ENCODE results near the gene ANKS4B.
"Not testable (repeated sequence)": the region's sequence is repeated elsewhere in the genome, so short reads cannot be mapped to it uniquely, and the experiment has no call there.

ANKS4B gene

DNA sequence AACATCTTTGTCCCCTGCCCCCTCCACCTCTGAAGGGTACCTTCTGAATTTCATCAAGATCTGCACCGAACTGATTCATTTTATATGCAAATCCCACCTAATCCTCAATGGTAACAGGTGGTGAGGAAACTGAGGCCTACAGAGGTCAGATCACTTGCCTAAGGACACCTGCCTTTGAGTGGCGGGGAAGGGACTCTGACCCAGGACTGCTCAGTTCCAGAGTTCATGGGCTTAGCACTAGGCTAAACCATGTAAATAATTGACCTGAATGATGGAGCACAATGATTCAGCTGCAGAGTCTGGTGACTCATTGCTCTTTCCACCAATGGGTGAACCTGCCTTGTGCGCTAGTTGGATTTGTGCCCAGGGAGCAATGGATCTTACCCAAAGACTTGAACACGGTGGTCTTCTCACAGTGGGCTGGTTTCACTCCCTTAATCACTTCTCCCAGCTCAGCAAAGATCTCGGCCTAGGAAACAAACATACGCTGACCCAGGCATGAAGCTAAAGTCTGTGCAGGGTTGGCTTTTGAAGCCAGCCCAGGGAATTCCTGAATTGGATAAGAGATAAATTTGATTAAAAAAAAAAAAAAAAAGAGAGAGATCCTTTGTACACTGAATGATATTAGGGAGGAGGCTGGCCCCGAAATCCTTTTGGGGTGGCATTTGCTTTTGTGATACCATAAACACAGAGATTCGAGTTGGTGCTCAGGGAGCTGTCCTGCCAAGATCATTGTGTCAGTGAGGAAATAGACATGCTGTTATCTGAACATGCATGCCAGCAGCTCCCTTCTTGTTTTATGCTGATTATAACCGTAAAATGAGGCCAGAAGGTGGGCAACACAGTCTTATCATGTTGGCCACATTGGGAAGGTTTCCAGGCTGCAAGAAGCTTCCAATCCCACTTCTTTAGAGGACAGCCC is 27.6 kb downstream of the ANKS4B start:
- DNase-seq (ENCODE audit: low read depth, low spot score): peak; percentile 63

DNA sequence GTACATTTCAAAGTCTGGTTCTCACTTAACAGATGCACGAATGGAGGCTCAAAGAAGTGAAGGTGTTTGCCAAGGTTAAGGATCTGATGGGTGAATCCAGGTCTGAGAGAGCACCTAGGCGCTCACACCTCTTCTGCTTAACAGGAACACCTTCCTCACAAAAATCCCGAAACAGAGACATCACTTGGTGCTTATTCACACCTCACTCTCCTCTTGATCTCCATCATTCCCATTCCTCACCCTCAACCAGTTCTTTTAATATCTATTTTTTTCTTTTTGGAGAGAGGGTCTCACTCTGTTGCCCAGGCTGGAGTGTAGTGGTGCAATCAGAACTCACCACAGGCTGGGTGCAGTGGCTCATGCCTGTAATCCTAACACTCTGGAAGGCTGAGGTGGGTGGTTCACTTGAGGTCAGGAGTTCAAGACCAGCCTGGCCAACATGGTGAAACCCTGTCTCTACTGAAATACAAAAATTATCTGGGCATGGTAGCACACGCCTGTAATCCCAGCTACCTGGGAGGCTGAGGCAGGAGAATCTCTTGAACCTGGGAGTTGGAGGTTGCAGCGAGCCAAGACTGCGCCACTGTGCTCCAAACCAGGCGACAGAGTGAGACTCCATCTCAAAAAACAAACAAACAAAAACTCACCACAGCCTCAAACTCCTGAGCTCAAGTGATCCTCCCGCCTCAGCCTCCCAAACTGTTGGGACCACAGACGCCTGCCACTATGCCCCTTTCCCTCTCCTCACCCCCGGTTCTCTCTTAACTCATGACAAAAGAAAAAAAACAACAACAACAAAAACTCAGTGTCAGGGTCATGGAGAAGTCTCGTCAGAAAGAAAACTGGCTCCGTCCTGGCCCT is 29.5 kb downstream of the ANKS4B start:
- H3K27ac ChIP-seq: no peak overlapping the region
- DNase-seq (ENCODE audit: low read depth, low spot score): no peak

More for the DNA sequence above, 27.6 kb downstream of the ANKS4B start:
- H3K27ac ChIP-seq: no peak overlapping the region

DNA sequence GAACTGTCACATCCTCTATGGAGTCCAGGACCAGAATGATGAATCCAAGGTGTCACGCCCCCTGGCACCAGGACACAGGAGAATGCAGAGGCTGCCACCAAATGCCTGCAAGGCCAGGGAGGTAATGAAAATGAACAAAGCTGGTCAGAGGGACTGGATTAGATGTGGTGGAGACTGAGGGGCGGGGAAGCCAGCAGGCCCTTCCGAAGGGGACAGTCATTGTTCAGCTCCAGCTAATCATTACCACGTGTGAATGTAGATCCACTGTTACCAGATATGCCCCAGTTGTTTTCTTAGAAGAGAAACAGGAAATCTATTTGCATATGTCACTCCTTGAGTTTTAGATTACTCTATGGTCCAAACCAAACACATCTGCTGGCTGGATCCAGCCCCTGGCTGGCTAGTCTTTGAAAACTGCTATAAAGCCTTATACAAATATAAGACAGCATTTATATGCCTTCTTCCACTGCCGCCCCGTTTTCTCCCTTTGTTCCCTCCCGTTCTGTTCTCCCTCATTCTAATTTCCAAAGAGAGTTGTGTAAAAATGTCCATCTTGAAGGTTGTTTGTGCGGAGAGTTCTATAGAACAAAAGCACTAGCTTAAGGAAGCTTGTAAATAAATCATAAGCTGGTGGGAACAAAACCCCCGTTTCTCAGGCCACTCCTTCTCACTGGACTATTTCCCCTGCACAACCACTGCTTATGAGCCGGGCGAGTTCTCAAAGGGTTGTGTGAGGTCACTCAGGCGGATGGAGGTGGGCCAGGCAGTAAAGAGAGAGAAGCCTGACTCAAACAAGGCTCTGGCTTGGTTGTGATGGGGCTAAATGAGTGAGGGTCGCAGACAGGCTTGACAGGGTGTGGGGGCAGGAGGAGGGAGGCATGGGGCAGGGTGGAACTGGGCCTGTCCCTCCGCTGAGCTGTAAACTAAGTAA is 30.4 kb downstream of the ANKS4B start:
- no peak overlapping the region for H3K27ac ChIP-seq
- DNase-seq (ENCODE audit: low read depth, low spot score): no peak

DNA sequence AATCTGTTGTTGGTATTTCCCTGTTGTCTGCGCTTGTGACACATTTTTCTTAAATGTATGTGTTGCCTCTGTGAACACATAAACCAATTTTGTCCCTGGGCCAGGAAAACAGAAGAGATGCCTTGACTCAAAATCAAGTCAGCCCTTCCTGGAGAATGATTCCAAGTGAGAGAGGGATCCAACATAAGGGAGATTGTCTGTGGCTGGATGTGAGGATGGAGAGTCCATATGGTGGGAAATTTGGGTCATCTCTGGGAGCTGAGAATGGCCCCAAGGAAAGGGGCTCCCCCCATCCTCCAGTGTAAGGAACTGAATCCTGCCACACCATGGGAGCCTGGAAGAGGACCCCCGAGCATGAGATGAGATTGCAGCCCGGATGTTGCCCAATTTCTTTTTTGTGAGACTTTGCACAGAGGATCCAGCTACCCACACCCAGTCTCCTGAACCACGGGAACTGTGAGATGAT is 31.1 kb downstream of the ANKS4B start:
- H3K27ac ChIP-seq: no peak overlapping the region

DNA sequence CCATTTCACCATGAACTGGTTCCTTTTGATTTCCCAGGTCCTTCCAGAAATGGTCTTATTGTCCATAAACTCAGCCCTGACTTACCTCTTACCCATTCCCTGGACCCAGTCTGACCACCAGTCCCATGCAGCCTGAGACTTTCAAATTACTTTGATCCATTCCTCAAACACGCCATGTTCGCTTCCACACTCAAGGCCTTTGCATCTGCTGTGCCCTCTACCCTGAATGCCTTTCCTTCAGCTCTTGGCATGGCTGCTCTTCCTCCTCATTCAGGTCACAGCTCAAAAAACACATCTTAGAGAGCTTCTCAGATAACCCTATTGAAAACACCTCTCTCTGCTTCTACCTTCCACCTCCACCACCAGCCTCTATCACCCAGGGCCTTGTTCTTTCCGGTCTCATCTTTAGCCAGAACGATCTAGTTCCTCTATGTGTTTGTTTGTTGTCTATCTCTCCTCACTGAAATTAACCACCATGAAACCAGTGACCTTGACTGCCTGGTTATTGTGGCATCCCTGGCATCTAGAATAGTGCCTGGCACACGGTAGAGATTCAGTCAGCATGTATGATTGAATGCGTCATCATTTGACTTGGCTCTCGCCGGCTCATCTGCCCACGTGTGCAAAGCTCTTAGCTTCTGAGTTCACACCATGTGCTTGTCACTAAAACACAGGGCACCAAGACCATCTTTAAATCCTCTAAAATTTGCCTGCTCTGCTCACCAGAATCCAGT is 31.8 kb downstream of the ANKS4B start:
- no peak overlapping the region for H3K27ac ChIP-seq
- no peak for DNase-seq (ENCODE audit: low read depth, low spot score)

More for the DNA sequence above, 31.1 kb downstream of the ANKS4B start:
- DNase-seq (ENCODE audit: low read depth, low spot score): no peak

DNA sequence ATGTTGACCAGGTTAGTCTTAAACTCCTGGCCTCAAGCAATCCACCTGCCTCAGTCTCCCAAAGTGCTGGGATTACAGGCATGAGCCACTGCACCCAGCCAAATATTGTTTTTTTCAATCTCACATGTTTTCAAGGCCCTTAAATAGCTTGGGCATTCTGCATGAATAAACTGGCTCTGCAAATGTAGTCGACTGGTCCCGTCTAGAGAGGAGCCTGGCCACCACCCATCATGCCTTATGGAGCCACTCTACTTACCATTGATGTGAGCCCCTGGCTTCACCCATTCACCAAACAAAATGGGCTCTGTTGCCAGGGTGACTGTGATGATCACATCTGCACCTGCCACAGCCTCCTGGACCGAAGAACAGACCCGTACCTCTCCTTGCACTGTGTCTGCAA is 33.8 kb downstream of the ANKS4B start:
- H3K27ac ChIP-seq: no peak overlapping the region
- DNase-seq (ENCODE audit: low read depth, low spot score): no peak

DNA sequence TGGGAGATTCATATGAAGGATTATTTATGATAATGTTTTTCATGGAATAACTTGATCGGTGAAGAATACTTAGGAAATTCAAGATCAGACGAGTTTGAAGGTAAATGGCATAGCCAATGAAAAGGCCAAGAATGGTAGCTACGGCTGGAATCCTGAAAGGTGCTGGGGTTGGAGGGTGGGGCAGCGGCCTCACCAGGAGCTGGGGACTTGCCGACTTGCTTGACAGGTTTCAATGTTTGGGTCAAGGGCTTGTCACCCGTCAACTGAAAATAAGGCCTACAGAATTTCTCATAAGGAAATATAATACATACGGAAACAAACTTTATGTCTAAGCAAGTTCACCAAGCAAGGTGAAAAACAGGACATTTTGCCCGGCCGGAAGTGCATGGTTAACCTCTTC is 34.7 kb downstream of the ANKS4B start:
- no peak overlapping the region for H3K27ac ChIP-seq
- DNase-seq (ENCODE audit: low read depth, low spot score): no peak

DNA sequence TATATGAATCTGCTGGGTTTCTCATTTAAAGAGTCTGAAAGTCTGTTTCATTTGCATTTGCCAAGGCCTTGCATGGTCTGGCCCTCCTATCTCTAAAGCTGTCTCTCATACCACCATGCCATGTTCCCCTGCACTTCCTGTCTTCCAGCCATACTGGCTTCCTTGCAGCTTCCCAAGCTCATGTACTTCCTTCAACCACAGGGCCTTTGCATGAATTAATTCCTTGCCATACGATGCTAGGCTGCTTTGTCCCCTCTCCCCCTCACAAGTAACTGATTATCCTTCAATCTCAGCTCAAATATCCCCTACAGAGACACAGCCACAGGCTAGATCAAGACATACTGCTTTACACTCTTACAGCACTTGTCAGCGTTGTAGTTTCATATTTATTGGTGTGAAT is 38.8 kb downstream of the ANKS4B start:
- H3K27ac ChIP-seq: no peak overlapping the region
- DNase-seq (ENCODE audit: low read depth, low spot score): no peak

DNA sequence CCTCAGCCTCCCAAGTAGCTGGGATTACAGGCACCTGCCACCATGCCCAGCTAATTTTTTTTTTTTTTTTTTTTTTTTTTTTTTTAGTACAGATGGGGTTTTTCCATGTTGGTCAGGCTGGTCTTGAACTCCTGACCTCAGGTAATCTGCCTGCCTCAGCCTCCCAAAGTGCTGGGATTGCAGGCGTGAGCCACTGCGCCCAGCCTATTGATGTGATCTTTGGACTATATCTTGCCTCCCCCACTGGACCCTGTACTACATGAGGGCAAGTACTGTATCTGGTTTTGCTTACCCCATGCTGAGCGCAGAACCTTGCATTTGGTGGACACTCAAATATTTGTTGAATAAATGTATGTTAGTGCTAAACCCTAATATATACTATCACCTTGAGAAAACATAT is 39.3 kb downstream of the ANKS4B start:
- not testable (repeated sequence) for DNase-seq (ENCODE audit: low read depth, low spot score); H3K27ac ChIP-seq

DNA sequence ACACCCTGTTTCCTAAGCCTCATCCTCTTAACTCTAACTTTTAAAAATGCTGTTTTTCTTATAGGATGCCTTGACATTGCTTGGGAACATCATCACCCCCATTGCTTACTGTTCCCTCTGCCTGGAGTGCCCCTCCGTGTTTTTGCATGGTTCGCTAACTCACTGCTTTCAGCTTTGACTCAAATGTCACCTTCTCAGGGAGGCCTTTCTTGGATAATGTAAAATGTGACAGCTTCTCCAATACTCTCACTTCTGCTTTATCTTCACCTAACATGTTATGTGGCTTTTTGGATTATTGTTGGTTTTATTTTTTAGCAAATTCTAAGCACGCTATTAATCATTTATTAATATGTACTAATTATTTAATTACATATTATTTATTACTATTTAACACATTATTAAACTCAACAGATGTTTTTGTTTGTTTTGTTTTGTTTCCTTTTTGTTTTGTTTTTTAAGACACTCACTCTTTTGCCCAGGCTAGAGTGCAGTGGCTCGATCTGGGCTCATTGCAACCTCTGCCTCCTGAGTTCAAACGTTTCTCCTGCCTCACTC is 40.8 kb downstream of the ANKS4B start:
- H3K27ac ChIP-seq: no peak overlapping the region
- DNase-seq (ENCODE audit: low read depth, low spot score): no peak

DNA sequence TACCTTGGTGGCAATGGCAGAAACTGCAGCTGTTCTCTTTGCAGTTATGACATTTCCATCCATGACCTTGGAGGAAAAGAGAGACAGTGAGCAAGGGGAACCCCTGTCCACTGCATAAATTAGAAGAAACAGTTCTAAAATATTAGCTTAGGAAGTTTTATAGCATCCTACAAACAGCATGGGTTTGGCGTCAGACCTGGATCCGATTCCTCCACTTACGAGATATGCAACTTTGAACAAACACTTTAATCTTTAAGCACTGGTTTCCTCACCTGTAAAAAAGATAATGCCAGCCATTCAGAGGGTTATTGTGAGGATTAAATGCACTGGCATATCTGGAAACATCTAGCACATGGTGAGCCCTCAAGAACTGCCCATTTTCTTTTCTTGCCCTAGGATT is 42.0 kb downstream of the ANKS4B start:
- no peak overlapping the region for H3K27ac ChIP-seq
- no peak for DNase-seq (ENCODE audit: low read depth, low spot score)

DNA sequence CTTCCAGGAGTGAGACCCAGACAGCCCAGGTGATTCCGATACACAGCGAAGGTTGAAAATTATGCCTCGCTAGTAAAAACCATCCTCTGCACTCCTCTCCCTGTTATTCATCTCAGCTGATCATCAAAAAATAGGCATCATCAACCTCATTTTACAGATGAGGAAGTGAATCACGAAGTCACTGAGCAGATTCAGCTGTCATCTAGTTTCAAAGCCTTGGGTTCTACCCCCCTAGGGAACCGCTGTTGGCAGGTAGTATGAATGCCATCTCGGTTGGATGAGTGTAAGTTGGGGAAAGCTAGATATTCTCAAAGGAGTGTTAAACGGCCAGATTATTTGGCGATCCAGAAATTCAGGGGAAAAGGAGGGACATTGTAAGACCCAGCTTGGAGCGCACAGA is 42.6 kb downstream of the ANKS4B start:
- no peak for DNase-seq (ENCODE audit: low read depth, low spot score)
- no peak overlapping the region for H3K27ac ChIP-seq

DNA sequence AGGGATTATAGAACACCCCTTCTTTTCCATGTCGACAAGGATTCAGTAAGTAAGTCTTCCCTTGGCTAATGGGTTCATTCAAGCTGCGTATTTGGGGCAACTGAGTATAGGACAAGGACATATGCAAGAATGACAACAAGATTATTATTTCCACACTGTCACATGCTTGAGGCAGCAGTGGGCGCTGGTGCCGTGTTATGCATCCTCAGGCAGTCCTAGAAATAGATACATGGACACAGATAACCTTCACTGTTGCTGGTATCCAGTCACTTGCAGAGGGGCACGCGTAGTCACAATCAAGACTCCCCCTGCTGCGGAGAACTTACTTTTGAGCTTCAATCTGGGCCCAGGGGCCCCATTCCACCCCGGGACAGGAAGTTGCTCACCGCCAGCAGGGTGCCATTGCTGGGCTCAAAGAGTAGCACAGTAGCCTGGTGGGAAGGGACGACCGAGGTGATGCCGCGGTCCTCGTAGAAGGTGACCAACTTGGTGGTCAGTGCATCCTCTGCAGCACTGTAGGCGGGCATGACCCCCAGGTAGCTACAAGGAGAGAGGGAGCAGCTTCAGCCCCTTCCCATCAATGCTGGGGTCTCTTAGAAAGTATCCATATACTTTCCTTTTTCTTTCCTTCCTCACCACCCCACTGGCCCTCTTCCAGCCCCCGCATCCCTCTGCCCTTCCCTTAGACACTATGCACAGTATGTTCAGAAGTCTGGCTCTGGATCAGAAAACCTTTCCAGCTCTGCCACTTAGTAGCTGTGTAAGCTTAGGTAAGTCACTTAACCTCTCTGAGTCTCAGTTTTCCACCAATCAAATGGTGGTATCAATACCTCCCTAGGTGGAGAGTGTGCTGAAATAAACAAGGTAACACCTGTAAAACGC is 43.8 kb downstream of the ANKS4B start:
- H3K27ac ChIP-seq: no peak overlapping the region
- DNase-seq (ENCODE audit: low read depth, low spot score): no peak

DNA sequence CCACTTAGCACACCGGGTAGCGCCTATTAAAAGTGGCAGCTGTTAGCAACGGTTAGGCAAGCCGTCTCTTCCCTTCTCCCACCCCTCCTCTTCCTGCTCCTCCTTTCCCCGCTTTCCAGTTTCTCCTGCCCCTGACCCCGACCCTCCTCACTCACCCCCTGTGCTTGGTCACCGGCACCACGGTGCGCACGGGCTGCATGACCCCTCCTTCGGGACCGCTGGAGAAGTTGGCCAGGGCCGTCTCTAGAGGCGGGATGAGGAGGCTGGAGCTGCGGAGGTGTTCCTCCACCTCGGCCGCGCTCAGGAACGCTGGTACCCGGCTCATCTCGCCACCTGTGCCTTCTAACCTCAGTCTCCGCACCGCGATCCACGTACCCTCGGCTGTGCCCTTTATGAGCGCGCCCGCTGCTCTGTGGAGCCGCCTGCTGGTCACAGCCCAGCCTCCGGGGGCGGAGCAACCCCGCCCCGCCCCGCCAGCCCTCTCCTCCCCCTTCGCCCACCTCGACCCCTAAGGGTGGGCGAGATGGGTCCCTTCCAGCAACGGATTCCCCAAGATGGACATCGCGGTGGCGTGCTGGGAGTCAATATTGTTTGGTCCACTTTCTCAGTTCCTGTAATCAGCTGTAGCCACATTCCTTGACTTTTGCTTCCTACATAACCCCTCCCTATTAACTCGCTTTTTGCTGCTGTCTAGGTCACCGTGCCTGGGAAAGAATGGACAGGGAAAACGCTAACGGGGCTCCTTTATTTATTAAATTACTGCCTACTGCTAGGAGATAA is 44.6 kb downstream of the ANKS4B start, which contains the start of gene CRYM:
Gene CRYM (minus strand): TSS at position 364 of the 780 bp plus-strand sequence. CDS start 39 bp downstream, at position 325.
- no peak within 1 kb of the TSS for H3K27ac ChIP-seq
- DNase-seq (ENCODE audit: low read depth, low spot score): no peak

DNA sequence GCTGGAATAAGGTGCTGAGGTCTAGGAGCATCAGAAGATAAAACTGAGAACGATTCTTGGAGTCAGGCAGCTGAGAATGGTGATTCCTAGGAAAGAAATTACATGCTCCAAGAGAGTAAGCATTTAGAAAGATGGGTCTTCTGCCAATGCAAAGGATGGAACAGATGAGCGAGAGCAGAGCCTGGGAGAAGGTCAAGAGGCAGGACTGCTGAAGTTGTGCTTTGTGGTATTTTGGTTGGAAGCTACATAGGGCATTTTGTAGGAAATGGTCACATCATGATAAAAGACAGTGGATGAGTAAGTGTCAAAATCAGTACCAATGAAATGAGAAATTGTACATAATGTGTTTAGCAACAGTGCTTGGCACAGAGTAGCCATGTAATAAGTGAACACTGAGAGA is 46.0 kb downstream of the ANKS4B start:
- DNase-seq (ENCODE audit: low read depth, low spot score): no peak
- no peak overlapping the region for H3K27ac ChIP-seq

DNA sequence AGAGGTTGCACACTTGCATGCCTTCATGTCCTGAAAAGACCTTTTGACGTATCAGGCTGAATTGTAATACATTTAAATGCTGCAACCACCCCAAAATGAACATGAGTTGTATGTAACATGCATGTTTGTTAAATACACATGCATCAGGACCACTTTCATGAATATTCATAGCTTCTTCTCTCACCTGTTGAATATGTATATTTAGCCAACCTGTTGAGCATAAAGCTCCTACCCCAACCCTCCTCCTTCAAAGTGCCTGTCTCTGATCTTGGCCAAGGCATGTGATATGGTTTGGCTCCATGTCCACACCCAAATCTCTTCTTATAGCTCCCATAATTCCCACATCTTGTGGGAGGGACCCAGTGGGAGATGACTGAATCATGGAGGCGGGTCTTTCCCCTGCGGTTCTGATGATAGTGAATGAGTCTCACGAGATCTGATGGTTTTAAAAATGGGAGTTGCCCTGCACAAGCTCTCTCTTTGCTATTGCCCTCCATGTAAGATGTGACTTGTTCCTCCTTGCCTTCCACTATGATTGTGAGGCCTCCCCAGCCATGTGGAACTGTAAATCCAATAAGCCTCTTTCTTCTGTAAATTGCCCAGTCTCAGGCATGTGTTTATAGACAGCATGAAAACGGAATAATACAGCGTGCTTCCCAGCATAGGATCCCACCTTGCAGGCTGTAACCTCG is 48.3 kb downstream of the ANKS4B start:
- H3K27ac ChIP-seq: no peak overlapping the region
- DNase-seq (ENCODE audit: low read depth, low spot score): no peak

Measured in epithelial cell of prostate (primary cell).